ENCODE results near the gene FXYD7. TPM values are rescaled to one million over a fixed set of nuclear protein-coding genes. Genes with fewer than 3 reads are reported as not detected.

The FXYD7 gene
- total and polyA plus RNA-seq, 2 of the 13 experiments (the other 11 are each of a cell fraction or from before 2014, with no cell fraction given): 0.55 TPM; not detected in 1

- TF ChIP-seq CCAR2 (optimal IDR thresholded peaks at IDR 0.05; ENCODE audit: low read depth, low read length): no peak
- no peak for TF ChIP-seq ZFYVE20 (CRISPR knock-in tag; IDR thresholded peaks at IDR 0.05; ENCODE audit: borderline replicate concordance, low read depth)
- TF ChIP-seq ARID2 (CRISPR knock-in tag; IDR thresholded peaks at IDR 0.05; ENCODE audit: borderline replicate concordance): no peak
- no peak for TF ChIP-seq ZNF598 (CRISPR knock-in tag; IDR thresholded peaks at IDR 0.05; ENCODE audit: borderline replicate concordance)
- no peak for TF ChIP-seq CREBL2 (CRISPR knock-in tag; IDR thresholded peaks at IDR 0.05; ENCODE audit: borderline replicate concordance)
- TF ChIP-seq ZBTB8A (CRISPR knock-in tag; IDR thresholded peaks at IDR 0.05; ENCODE audit: borderline replicate concordance, low read depth): no peak
- no peak for TF ChIP-seq FOXO4 (CRISPR knock-in tag; conservative IDR thresholded peaks at IDR 0.05)
- TF ChIP-seq ZNF296 (CRISPR knock-in tag; conservative IDR thresholded peaks at IDR 0.05): no peak
- TF ChIP-seq RCOR2 (CRISPR knock-in tag; IDR thresholded peaks at IDR 0.05): peak; percentile 56; the same call in 1 of the 2 replicates
- peak; percentile 53; the same call in 1 of the 2 replicates for TF ChIP-seq KDM5B (CRISPR knock-in tag; IDR thresholded peaks at IDR 0.05; ENCODE audit: borderline replicate concordance)
- no peak for TF ChIP-seq ZNF383 (CRISPR knock-in tag; IDR thresholded peaks at IDR 0.05; ENCODE audit: borderline replicate concordance)
- TF ChIP-seq ZMAT5 (CRISPR knock-in tag; IDR thresholded peaks at IDR 0.05; ENCODE audit: borderline replicate concordance, low read depth): no peak
- no peak for TF ChIP-seq SOX6 (IDR thresholded peaks at IDR 0.05)
- peak; percentile 49 for TF ChIP-seq SOX6 (CRISPR knock-in tag; IDR thresholded peaks at IDR 0.05)
- no peak for TF ChIP-seq ZNF292 (CRISPR knock-in tag; IDR thresholded peaks at IDR 0.05; ENCODE audit: borderline replicate concordance, low read depth)
- no peak for TF ChIP-seq EED (CRISPR knock-in tag; IDR thresholded peaks at IDR 0.05)
- TF ChIP-seq EP300 (IDR thresholded peaks at IDR 0.05; ENCODE audit: low read depth in 2 of 2, low read length in 2 of 2): peak in 1 of 2 experiments; percentile 46; a peak in 2 of 4 replicates
- 0 out of 2 replicates have a peak, but pooled peaks have one; percentile 19 for TF ChIP-seq EP300 (CRISPR knock-in tag; IDR thresholded peaks at IDR 0.05; ENCODE audit: borderline replicate concordance)
- TF ChIP-seq SCMH1 (CRISPR knock-in tag; IDR thresholded peaks at IDR 0.05; ENCODE audit: borderline replicate concordance): no peak
- TF ChIP-seq ZNF335 (CRISPR knock-in tag; IDR thresholded peaks at IDR 0.05): no peak
- no peak for TF ChIP-seq AGO2 (optimal IDR thresholded peaks at IDR 0.05; ENCODE audit: low read depth, low read length)
- TF ChIP-seq ZNF367 (CRISPR knock-in tag; IDR thresholded peaks at IDR 0.05; ENCODE audit: borderline replicate concordance): no peak
- TF ChIP-seq TOE1 (CRISPR knock-in tag; IDR thresholded peaks at IDR 0.05): no peak
- TF ChIP-seq BATF2 (CRISPR knock-in tag; IDR thresholded peaks at IDR 0.05): no peak
- TF ChIP-seq TRIM22 (IDR thresholded peaks at IDR 0.05): no peak
- TF ChIP-seq ZFP37 (CRISPR knock-in tag; IDR thresholded peaks at IDR 0.05; ENCODE audit: borderline replicate concordance): no peak
Observed at GRCh38 chr19:35130761-35131720, 12.0 kb upstream of the FXYD7 start (continued).

Measured in HepG2 (cell line).